ENCODE data around the gene MPZL1. TPM values are rescaled to one million over a fixed set of nuclear protein-coding genes. Genes with fewer than 3 reads are reported as not detected.

MPZL1 gene
- total and polyA plus RNA-seq, 2 donors (not counting 3 experiments of a cell fraction or from before 2014, with no cell fraction given), result 41.7 to 99.1 TPM

- dilution Hi-C loops (cut with MboI; ENCODE audit: extremely low pct_ligation_motif_present, low sequenced_read_pairs), result no loop called here
- no peaks in the 10 kb centered on the region for H3K79me2 ChIP-seq (ENCODE audit: control insufficient read depth, insufficient read depth, low read length)
- H3K4me3 ChIP-seq (replicated peaks in 1 of 3; ENCODE audit: insufficient read depth in 1 of 3, low read depth in 1 of 3, low read length in 3 of 3), result no peak overlapping the region
- CTCF ChIA-PET, result interaction anchor here (0.8 to 2.9 kb wide), 9 partner anchors 11 to 285 kb away, joined by 3 to 17 read pairs (median 5); partner anchors contain the start of gene MPZL1
- no peaks in the 10 kb centered on the region for H3K9me1 ChIP-seq (replicated peaks; ENCODE audit: control insufficient read depth, extremely low read depth, insufficient read depth, low read length)
- H3K4me2 ChIP-seq (ENCODE audit: insufficient read depth, low read length), result no peak overlapping the region
- DNase-seq (ENCODE audit: low read depth, low spot score) (peak; percentile 70), FAIRE-seq (peak; percentile 86)
- no peak overlapping the region for H3K27ac ChIP-seq (ENCODE audit: insufficient read depth, low read depth, low read length)
- no TSS peak for BruUV-seq (replicated peaks)
- POLR2A ChIA-PET, result interaction anchor here (0.7 kb wide), 2 partner anchors 21 to 35 kb away, joined by 6 to 8 read pairs; no protein-coding TSS in a partner anchor
- intact Hi-C loops (cut with micrococcal nuclease), result no loop called here
- H3K9me3 ChIP-seq (replicated peaks; ENCODE audit: control insufficient read depth, insufficient read depth, low read length), result no peaks in the 10 kb centered on the region
- TF ChIP-seq POLR2A (IDR thresholded peaks at IDR 0.05; ENCODE audit: low read depth, low read length) (no peak), CTCF (IDR thresholded peaks at IDR 0.05; ENCODE audit: extremely low read depth in 1 of 2, insufficient read depth in 1 of 2, low read depth in 1 of 2, low read length in 2 of 2) (no peak), MYC (IDR thresholded peaks at IDR 0.05; ENCODE audit: low read depth, low read length) (no peak), POLR2AphosphoS5 (IDR thresholded peaks at IDR 0.05; ENCODE audit: insufficient read depth, low read depth, low read length) (no peak), GATA2 (IDR thresholded peaks at IDR 0.05; ENCODE audit: insufficient read depth, insufficient read length, low read depth, low read length) (no peak), EZH2 (IDR thresholded peaks at IDR 0.05; ENCODE audit: borderline replicate concordance, low read depth, low read length, severe bottlenecking) (no peak), MAX (IDR thresholded peaks at IDR 0.05; ENCODE audit: insufficient read depth, insufficient read length) (no peak), JUN (IDR thresholded peaks at IDR 0.05; ENCODE audit: borderline replicate concordance, insufficient read depth, insufficient read length, low read depth) (no peak), FOS (IDR thresholded peaks at IDR 0.05; ENCODE audit: borderline replicate concordance, insufficient read depth, low read length) (no peak)
- no peak overlapping the region for H2AFZ ChIP-seq (ENCODE audit: low read depth, low read length)
- H3K9ac ChIP-seq (replicated peaks; ENCODE audit: extremely low read depth, insufficient read depth, low read length), result no peak overlapping the region
- H3K27me3 ChIP-seq (ENCODE audit: control insufficient read depth in 2 of 2, insufficient read depth in 2 of 2, low read length in 2 of 2), result no peaks in the 10 kb centered on the region
- no peaks in the 10 kb centered on the region for H4K20me1 ChIP-seq (replicated peaks; ENCODE audit: control insufficient read depth, extremely low read depth, insufficient read depth, low read length)
- peaks cover 12% of the 10 kb centered on the region for H3K4me1 ChIP-seq (ENCODE audit: control insufficient read depth, extremely low read depth, insufficient read depth, low read length)
- no peaks in the 10 kb centered on the region for H3K36me3 ChIP-seq (ENCODE audit: control insufficient read depth in 2 of 2, extremely low read depth in 1 of 2, insufficient read depth in 2 of 2, low read length in 2 of 2)
Measured at GRCh38 chr1:167797015-167797414, 75.2 kb downstream of the MPZL1 start.
